Smooth muscle cell of the pulmonary artery (primary cell): ENCODE measurements around the gene GJB6. TPM values are rescaled to one million over a fixed set of nuclear protein-coding genes. Genes with fewer than 3 reads are reported as not detected.

Experiments
- total RNA-seq: library from RNA; depleted of rRNA; stranded (reverse); fragments of >200 nt; gene quantifications from 2 replicates; pipeline ENCODE4 v1.2.3, GENCODE V29; 2014

GJB6 gene
- not detected in 2 replicates for total RNA-seq

GRCh38 chr13:20231839-20232555 lies at the start of gene GJB6:
Gene GJB6, minus strand, starts transcription at chr13:20232319. Its CDS starts 8,839 bp downstream, at chr13:20223480.

GRCh38 chr13:20192836-20193161 lies 39.3 kb downstream of the GJB6 start, which contains the start of gene GJB2:
Gene GJB2, minus strand, starts transcription at chr13:20192938. Its CDS starts 3,357 bp downstream, at chr13:20189581.

Other genes starting within 250 kb of the GJB6 start
- 0.07 and 0.59 TPM in 2 replicates for gene GJA3, start 71.3 kb downstream of the GJB6 start, total RNA-seq
- gene GJB2, start 39.4 kb downstream of the GJB6 start, total RNA-seq = 0.07 TPM in 2 replicates